ENCODE results near the gene TMEM190.

- TF ChIP-seq, protein P1, sequence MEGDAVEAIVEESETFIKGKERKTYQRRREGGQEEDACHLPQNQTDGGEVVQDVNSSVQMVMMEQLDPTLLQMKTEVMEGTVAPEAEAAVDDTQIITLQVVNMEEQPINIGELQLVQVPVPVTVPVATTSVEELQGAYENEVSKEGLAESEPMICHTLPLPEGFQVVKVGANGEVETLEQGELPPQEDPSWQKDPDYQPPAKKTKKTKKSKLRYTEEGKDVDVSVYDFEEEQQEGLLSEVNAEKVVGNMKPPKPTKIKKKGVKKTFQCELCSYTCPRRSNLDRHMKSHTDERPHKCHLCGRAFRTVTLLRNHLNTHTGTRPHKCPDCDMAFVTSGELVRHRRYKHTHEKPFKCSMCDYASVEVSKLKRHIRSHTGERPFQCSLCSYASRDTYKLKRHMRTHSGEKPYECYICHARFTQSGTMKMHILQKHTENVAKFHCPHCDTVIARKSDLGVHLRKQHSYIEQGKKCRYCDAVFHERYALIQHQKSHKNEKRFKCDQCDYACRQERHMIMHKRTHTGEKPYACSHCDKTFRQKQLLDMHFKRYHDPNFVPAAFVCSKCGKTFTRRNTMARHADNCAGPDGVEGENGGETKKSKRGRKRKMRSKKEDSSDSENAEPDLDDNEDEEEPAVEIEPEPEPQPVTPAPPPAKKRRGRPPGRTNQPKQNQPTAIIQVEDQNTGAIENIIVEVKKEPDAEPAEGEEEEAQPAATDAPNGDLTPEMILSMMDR (IDR thresholded peaks at IDR 0.05) = no peak
- TF ChIP-seq EP300 (IDR thresholded peaks at IDR 0.05) (peak in 1 of 2 donors; percentile 97), POLR2A (IDR thresholded peaks at IDR 0.05) (peak; percentile 70 to 90)
Observed at GRCh38 chr19:55339889-55340783, 36.5 kb upstream of the TMEM190 start.

All from tibial nerve (tissue), 4 donors.